Measurements from ENCODE around the gene ENDOV.

The ENDOV gene

GRCh38 chr17:80447790-80448189, 32.8 kb downstream of the ENDOV start:
- no peak for DNase-seq (ENCODE audit: low read depth in 1 of 2, low spot score in 1 of 2)

GRCh38 chr17:80449194-80449929, 34.4 kb downstream of the ENDOV start:
- no peak for DNase-seq (ENCODE audit: low read depth in 1 of 2, low spot score in 1 of 2)

- no peak for DNase-seq (ENCODE audit: low read depth in 1 of 2, low spot score in 1 of 2)
Observed at GRCh38 chr17:80449930-80450576, 35.1 kb downstream of the ENDOV start.

- DNase-seq (ENCODE audit: low read depth in 1 of 2, low spot score in 1 of 2), result no peak
Observed at GRCh38 chr17:80451104-80451775, 36.3 kb downstream of the ENDOV start.

GRCh38 chr17:80452173-80452915, 37.4 kb downstream of the ENDOV start:
- DNase-seq (ENCODE audit: low read depth in 1 of 2, low spot score in 1 of 2), result no peak

- no peak for DNase-seq (ENCODE audit: low read depth in 1 of 2, low spot score in 1 of 2)
Observed at GRCh38 chr17:80453126-80453997, 38.4 kb downstream of the ENDOV start.

- DNase-seq (ENCODE audit: low read depth in 1 of 2, low spot score in 1 of 2), result no peak
Observed at GRCh38 chr17:80453998-80454556, 39.1 kb downstream of the ENDOV start.

- DNase-seq (ENCODE audit: low read depth in 1 of 2, low spot score in 1 of 2), result peak; percentile 87 to 91
Observed at GRCh38 chr17:80454557-80455335, 39.8 kb downstream of the ENDOV start.

GRCh38 chr17:80455336-80455710, 40.4 kb downstream of the ENDOV start:
- peak in 1 of 2 donors; percentile 25 for DNase-seq (ENCODE audit: low read depth in 1 of 2, low spot score in 1 of 2)

- DNase-seq (ENCODE audit: low read depth in 1 of 2, low spot score in 1 of 2), result no peak
Observed at GRCh38 chr17:80455784-80456183, 40.8 kb downstream of the ENDOV start.

GRCh38 chr17:80456465-80457235, 41.7 kb downstream of the ENDOV start:
- no peak for DNase-seq (ENCODE audit: low read depth in 1 of 2, low spot score in 1 of 2)

GRCh38 chr17:80457236-80457856, 42.4 kb downstream of the ENDOV start:
- DNase-seq (ENCODE audit: low read depth in 1 of 2, low spot score in 1 of 2), result no peak

GRCh38 chr17:80458016-80458415, 43.0 kb downstream of the ENDOV start:
- DNase-seq (ENCODE audit: low read depth in 1 of 2, low spot score in 1 of 2), result no peak

- no peak for DNase-seq (ENCODE audit: low read depth in 1 of 2, low spot score in 1 of 2)
Observed at GRCh38 chr17:80459234-80459633, 44.3 kb downstream of the ENDOV start.

GRCh38 chr17:80460429-80460834, 45.5 kb downstream of the ENDOV start:
- DNase-seq (ENCODE audit: low read depth in 1 of 2, low spot score in 1 of 2), result no peak

- DNase-seq (ENCODE audit: low read depth in 1 of 2, low spot score in 1 of 2), result no peak
Observed at GRCh38 chr17:80461528-80462160, 46.7 kb downstream of the ENDOV start.

GRCh38 chr17:80463784-80464400, 48.9 kb downstream of the ENDOV start:
- DNase-seq (ENCODE audit: low read depth in 1 of 2, low spot score in 1 of 2), result no peak

All from activated T-helper 1 cell treated with anti-CD3 and anti-CD28 coated beads, Interleukin-2, amount 50 U/mL, for 16 hours (primary cell).